Liver (tissue), 3 donors: ENCODE results near the gene LVRN.

ENCODE experiments used
- FOXA1 ChIP-seq: IDR thresholded peaks from 2 replicates; pipeline ENCODE4 v1.6.1; 2016; ENCODE audit warnings: antibody characterized with exemption
- GABPA ChIP-seq, 2 donors: IDR thresholded peaks in 1 of 2; conservative IDR thresholded peaks in 1 of 2; 2 replicates each; pipeline ENCODE4 v1.6.1; 2016; ENCODE audit warnings: antibody characterized with exemption in 2 of 2, mild to moderate bottlenecking in 1 of 2, moderate library complexity in 1 of 2
- NR2F2 ChIP-seq: IDR thresholded peaks from 2 replicates; pipeline ENCODE4 v1.6.1; 2016; ENCODE audit warnings: antibody characterized with exemption
- RAD21 ChIP-seq, 2 donors: IDR thresholded peaks; 2 replicates each; pipeline ENCODE4 v1.6.1; 2016; ENCODE audit warnings: antibody characterized with exemption in 2 of 2, mild to moderate bottlenecking in 2 of 2
- RXRA ChIP-seq, 2 donors: IDR thresholded peaks; 2 replicates each; pipeline ENCODE4 v1.6.1; 2017 to 2018; ENCODE audit warnings: antibody characterized with exemption in 2 of 2, mild to moderate bottlenecking in 1 of 2
- TAF1 ChIP-seq: conservative IDR thresholded peaks from 2 replicates; pipeline ENCODE4 v1.6.1; 2016; ENCODE audit warnings: antibody characterized with exemption, mild to moderate bottlenecking
- YY1 ChIP-seq: IDR thresholded peaks from 2 replicates; pipeline ENCODE4 v1.6.1; 2016; ENCODE audit warnings: antibody characterized with exemption, mild to moderate bottlenecking
- ZBTB33 ChIP-seq: IDR thresholded peaks from 2 replicates; pipeline ENCODE4 v1.6.1; 2016; ENCODE audit warnings: antibody characterized with exemption
- TF ChIP-seq, protein P1 (sequence below): fragments of 150-350 bp; IDR thresholded peaks from 2 replicates; pipeline ENCODE4 v1.5.1; 2017; ENCODE audit warnings: improper control_type of control experiment, low read depth, low read length; ENCODE audit not compliant: missing input control
- TF ChIP-seq, protein P2 (sequence below): IDR thresholded peaks from 2 replicates; pipeline ENCODE4 v1.6.1; 2016; ENCODE audit warnings: antibody characterized with exemption, mild to moderate bottlenecking
- TF ChIP-seq, protein P3 (sequence below): IDR thresholded peaks from 2 replicates; pipeline ENCODE4 v1.6.1; 2016; ENCODE audit warnings: antibody characterized with exemption
- donor health status: healthy.
- donor health status: healthy.

DNA sequence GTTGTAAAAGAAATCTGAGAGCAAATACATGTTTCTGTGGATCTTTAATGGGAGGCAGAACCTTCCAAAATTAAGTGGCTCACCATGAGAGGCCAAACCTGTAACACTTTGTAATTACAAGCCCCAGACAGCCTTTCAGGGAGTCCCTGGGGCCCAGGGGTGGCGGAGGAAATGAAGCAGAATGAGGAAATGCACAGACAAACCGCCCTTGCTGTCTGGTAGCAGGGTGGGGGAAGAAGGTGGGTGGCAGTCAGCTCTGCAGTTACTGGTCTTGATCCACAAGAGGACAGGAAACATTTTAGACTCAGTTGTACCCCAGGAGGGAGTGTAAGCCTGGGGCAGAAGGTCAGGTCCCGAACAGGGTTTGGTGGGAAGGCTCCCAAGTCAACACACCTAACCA, 76.5 kb downstream of the LVRN start:
- TF ChIP-seq FOXA1 = no peak
- TF ChIP-seq, protein P1, sequence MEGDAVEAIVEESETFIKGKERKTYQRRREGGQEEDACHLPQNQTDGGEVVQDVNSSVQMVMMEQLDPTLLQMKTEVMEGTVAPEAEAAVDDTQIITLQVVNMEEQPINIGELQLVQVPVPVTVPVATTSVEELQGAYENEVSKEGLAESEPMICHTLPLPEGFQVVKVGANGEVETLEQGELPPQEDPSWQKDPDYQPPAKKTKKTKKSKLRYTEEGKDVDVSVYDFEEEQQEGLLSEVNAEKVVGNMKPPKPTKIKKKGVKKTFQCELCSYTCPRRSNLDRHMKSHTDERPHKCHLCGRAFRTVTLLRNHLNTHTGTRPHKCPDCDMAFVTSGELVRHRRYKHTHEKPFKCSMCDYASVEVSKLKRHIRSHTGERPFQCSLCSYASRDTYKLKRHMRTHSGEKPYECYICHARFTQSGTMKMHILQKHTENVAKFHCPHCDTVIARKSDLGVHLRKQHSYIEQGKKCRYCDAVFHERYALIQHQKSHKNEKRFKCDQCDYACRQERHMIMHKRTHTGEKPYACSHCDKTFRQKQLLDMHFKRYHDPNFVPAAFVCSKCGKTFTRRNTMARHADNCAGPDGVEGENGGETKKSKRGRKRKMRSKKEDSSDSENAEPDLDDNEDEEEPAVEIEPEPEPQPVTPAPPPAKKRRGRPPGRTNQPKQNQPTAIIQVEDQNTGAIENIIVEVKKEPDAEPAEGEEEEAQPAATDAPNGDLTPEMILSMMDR = no peak
- TF ChIP-seq, protein P2, sequence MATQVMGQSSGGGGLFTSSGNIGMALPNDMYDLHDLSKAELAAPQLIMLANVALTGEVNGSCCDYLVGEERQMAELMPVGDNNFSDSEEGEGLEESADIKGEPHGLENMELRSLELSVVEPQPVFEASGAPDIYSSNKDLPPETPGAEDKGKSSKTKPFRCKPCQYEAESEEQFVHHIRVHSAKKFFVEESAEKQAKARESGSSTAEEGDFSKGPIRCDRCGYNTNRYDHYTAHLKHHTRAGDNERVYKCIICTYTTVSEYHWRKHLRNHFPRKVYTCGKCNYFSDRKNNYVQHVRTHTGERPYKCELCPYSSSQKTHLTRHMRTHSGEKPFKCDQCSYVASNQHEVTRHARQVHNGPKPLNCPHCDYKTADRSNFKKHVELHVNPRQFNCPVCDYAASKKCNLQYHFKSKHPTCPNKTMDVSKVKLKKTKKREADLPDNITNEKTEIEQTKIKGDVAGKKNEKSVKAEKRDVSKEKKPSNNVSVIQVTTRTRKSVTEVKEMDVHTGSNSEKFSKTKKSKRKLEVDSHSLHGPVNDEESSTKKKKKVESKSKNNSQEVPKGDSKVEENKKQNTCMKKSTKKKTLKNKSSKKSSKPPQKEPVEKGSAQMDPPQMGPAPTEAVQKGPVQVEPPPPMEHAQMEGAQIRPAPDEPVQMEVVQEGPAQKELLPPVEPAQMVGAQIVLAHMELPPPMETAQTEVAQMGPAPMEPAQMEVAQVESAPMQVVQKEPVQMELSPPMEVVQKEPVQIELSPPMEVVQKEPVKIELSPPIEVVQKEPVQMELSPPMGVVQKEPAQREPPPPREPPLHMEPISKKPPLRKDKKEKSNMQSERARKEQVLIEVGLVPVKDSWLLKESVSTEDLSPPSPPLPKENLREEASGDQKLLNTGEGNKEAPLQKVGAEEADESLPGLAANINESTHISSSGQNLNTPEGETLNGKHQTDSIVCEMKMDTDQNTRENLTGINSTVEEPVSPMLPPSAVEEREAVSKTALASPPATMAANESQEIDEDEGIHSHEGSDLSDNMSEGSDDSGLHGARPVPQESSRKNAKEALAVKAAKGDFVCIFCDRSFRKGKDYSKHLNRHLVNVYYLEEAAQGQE = no peak
- TF ChIP-seq, protein P3, sequence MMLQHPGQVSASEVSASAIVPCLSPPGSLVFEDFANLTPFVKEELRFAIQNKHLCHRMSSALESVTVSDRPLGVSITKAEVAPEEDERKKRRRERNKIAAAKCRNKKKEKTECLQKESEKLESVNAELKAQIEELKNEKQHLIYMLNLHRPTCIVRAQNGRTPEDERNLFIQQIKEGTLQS = no peak
- TF ChIP-seq TAF1 = no peak
- no peak for TF ChIP-seq RAD21 (IDR thresholded peaks at IDR 0.05)
- no peak for TF ChIP-seq NR2F2
- no peak for TF ChIP-seq GABPA (IDR thresholded peaks at IDR 0.05 in 1 of 2, conservative IDR thresholded peaks at IDR 0.05 in 1 of 2)
- no peak for TF ChIP-seq YY1
- no peak for TF ChIP-seq ZBTB33
- TF ChIP-seq RXRA (IDR thresholded peaks at IDR 0.05) = no peak
